ENCODE results near the gene TYROBP.
"Not testable (repeated sequence)": the region's sequence is repeated elsewhere in the genome, so short reads cannot be mapped to it uniquely, and the experiment has no call there.

Gene TYROBP

GRCh38 chr19:35931161-35931873 is 23.2 kb upstream of the TYROBP start:
- peak; percentile 100 for DNase-seq

- peak; percentile 55 for DNase-seq
Observed at GRCh38 chr19:35929876-35930275, 21.8 kb upstream of the TYROBP start.

- DNase-seq = no peak
Observed at GRCh38 chr19:35928507-35928906, 20.4 kb upstream of the TYROBP start.

- DNase-seq = no peak
Observed at GRCh38 chr19:35925501-35925900, 17.4 kb upstream of the TYROBP start.

- no peak for DNase-seq
Observed at GRCh38 chr19:35921012-35921411, 12.9 kb upstream of the TYROBP start.

GRCh38 chr19:35919306-35919705 is 11.2 kb upstream of the TYROBP start:
- DNase-seq = no peak

- peak; percentile 64 for DNase-seq
Observed at GRCh38 chr19:35915443-35915842, 7.3 kb upstream of the TYROBP start.

GRCh38 chr19:35913589-35913988 is 5.5 kb upstream of the TYROBP start:
- DNase-seq = peak; percentile 93

GRCh38 chr19:35911790-35912189 is 3.7 kb upstream of the TYROBP start:
- DNase-seq = peak; percentile 25

- DNase-seq = peak; percentile 33
Observed at GRCh38 chr19:35911173-35911572, 3.1 kb upstream of the TYROBP start.

GRCh38 chr19:35910355-35910754 is 2.3 kb upstream of the TYROBP start:
- not testable (repeated sequence) for DNase-seq

- DNase-seq = no peak
Observed at GRCh38 chr19:35909684-35910035, 1.6 kb upstream of the TYROBP start.

- peak; percentile 98 for DNase-seq
Observed at GRCh38 chr19:35908973-35909683, 1.0 kb upstream of the TYROBP start.

GRCh38 chr19:35907377-35907745 is 734 bp downstream of the TYROBP start:
- no peak for DNase-seq

- DNase-seq = no peak
Observed at GRCh38 chr19:35905178-35905727, 2.8 kb downstream of the TYROBP start.

GRCh38 chr19:35904311-35905068 is 3.6 kb downstream of the TYROBP start:
- peak; percentile 69 for DNase-seq

GRCh38 chr19:35903550-35904179 is 4.4 kb downstream of the TYROBP start:
- peak; percentile 86 for DNase-seq

GRCh38 chr19:35902870-35903475 is 5.1 kb downstream of the TYROBP start:
- DNase-seq = no peak

GRCh38 chr19:35901854-35902661 is 6.0 kb downstream of the TYROBP start, which contains the start of gene HCST:
Gene HCST, plus strand, starts transcription at chr19:35902529. Its CDS starts 65 bp downstream, at chr19:35902594.
- peak; percentile 57 for DNase-seq

- peak; percentile 51 for DNase-seq
Observed at GRCh38 chr19:35901055-35901644, 6.9 kb downstream of the TYROBP start.

GRCh38 chr19:35899547-35900214 is 8.4 kb downstream of the TYROBP start:
- peak; percentile 86 for DNase-seq
